HG03442 (cell line): ENCODE measurements around the gene EPHB2.

Experiments used
- ATAC-seq: cut with Tn5 transposase; IDR thresholded peaks from one replicate; pipeline ENCODE4 v1.9.1; 2021; ENCODE audit warnings: mild to moderate bottlenecking, moderate library complexity; ENCODE audit not compliant: unreplicated experiment

The EPHB2 gene

DNA sequence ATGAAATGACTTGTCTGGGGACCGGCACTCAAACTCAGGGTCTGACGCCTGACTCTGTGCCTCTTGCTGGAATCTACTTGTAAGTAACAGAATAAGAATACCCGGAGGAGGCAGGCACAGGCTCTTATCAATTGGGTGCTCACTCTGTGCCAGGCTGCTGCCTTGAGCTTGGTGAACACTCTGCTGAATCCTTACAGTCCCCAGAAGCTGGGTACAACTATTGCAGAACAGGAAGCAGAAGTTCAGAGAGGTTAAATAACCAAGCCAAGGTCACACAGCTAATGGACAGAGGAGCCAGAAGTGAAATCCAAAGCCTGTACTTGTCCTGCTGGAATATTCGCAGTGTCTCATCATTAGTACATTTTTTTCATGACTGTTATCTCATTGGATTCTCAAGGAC is 86.0 kb downstream of the EPHB2 start:
- ATAC-seq: no peak

GRCh38 chr1:22798083-22798482 is 87.4 kb downstream of the EPHB2 start:
- no peak for ATAC-seq

GRCh38 chr1:22799971-22800370 is 89.3 kb downstream of the EPHB2 start:
- no peak for ATAC-seq

DNA sequence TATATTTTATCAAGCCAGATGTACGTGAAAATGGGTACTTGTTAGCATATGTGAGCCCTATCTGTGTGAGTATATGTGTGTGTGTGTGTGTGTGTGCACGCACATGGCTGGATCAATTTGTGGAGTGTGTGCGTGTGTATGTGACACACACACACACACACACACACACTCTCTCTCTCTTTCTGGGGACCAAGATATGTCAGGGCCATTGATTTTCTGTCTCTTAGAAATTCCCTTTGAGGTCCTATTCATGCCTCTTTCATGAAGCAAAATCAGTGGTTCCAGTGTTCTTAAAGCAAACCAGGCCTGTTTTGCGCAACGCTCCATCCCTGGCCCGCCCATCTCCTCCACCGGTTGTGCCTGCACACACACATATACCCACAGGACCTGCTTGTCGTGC is 90.0 kb downstream of the EPHB2 start:
- ATAC-seq: no peak

DNA sequence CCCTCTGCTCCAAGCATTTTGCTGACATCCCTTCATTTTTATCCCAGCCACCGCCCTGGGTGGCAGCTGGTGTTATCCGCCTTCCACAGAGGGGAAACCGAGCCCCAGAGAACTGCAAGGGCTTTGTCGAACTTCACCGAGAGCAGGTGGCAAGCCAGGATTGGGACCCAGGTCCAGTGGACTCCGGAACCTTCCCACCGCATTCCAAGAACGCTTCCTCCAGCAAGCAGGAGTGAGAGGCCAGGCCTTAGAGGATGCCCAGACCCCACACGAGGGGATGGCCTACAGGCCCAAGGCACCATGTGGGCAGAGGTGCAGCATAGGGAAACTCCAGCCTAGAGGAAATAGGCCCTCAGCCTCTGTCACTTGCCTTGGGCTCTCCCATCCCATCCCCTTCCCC is 90.7 kb downstream of the EPHB2 start:
- ATAC-seq: no peak

GRCh38 chr1:22801761-22802160 is 91.1 kb downstream of the EPHB2 start:
- no peak for ATAC-seq

GRCh38 chr1:22803833-22804232 is 93.2 kb downstream of the EPHB2 start:
- ATAC-seq: no peak

- ATAC-seq: no peak
Measured at GRCh38 chr1:22804406-22804805, 93.8 kb downstream of the EPHB2 start.

- no peak for ATAC-seq
Measured at GRCh38 chr1:22804969-22805671, 94.5 kb downstream of the EPHB2 start.

GRCh38 chr1:22805672-22806038 is 95.0 kb downstream of the EPHB2 start:
- ATAC-seq: no peak

DNA sequence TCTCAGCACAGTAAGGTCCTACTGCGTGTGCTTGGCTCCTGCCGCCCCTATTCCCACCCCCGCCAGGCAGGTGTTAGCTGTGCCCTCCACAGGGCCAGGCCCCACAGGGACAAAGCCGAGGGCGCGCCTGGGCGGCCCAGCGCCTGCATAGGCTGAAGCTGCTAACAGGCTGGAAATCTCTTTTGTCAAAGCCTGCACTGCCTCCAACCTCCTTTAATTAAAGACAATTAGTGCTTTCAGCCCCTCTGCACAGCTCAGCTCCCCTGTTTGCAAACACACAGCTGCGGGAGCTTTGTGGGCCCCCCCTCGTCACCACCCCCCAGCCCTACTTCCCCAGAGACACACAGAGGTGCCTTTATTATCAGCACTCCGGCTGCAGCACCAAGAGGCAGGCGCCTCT is 95.9 kb downstream of the EPHB2 start:
- ATAC-seq: no peak

DNA sequence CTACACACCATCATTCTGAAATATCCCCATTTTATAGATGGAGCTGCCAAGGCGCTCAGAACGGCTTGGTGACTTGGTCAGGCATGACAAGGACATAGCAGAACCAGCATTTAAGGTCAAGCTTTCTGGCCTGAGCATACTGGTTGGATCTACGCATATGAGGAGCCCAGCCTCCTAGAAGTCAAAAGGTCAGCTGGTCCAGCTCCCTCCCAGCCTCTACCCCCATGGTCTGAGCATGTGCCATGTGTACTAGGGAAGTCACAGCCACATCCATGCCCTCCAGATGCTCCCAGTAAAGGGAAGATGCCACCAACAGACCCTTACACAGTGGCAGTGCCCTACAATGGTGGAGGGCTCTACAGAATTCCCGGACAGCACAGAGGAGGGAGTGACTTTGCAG is 96.7 kb downstream of the EPHB2 start:
- no peak for ATAC-seq

GRCh38 chr1:22808186-22808675 is 97.6 kb downstream of the EPHB2 start:
- no peak for ATAC-seq

- no peak for ATAC-seq
Measured at GRCh38 chr1:22808676-22809483, 98.2 kb downstream of the EPHB2 start.

- ATAC-seq: no peak
Measured at GRCh38 chr1:22809783-22810182, 99.1 kb downstream of the EPHB2 start.

DNA sequence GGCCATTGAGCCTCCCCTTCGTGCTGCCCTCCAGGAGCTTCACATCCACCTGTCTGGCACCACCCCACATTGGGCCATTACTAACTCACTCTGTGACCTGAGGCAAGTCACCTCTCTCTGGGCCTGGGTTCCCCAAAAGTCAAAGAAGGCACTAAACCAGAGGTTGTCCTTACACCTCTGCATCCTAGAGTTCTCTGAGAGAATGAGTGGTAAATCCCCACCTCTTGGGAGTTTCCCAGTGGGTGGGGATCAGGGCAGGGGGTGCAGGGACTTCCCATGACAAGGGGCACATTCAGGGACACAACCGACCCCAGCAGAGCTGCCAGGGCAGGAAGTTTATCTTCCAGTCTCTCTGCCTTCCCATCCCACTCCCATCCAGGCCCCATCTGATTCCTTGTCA is 99.7 kb downstream of the EPHB2 start:
- ATAC-seq: no peak

- no peak for ATAC-seq
Measured at GRCh38 chr1:22812092-22812880, 101.6 kb downstream of the EPHB2 start.

DNA sequence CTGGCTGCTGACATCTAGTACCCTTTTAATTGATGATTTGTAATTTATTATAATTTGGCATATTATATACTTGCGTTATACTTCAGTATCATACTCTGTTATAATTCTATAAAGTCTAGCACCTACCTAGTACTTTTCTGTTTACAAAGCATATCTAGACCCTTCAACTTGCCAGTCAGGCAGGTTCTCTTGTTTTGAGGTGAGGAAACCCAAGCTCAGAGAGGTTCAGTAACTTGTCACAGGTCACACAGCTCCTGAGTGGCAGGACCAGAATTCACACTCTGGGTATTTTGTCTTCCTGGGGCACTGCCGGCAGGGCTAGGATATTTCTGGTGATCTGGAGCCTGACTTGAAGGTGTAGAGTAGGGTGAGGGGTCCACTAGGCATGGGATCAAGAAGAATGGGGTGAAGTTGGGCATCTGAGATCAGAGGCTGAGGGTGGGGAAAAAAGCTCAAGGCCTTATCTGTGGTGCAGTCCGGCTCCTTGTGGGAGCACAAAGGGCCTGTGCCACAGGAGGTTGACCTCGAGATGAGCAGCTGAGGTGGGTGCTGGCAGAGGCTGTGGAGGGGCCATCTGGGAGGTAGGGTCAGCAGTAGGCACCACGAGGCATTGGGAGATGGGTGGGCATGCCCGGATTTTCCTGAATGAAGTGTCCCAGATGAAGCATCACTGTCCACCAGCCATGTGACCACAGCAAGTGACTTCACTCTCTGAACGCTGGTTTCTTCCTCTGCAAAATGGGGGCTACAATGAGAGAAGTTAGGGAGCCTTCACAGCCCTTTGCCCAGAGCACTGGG is 102.6 kb downstream of the EPHB2 start:
- no peak for ATAC-seq

- no peak for ATAC-seq
Measured at GRCh38 chr1:22814176-22815042, 103.8 kb downstream of the EPHB2 start.

- no peak for ATAC-seq
Measured at GRCh38 chr1:22815043-22815365, 104.4 kb downstream of the EPHB2 start.
